Endothelial cell of hepatic sinusoid (primary cell): ENCODE results near the gene ZNF107.
"Not testable (repeated sequence)": the region's sequence is repeated elsewhere in the genome, so short reads cannot be mapped to it uniquely, and the experiment has no call there.

Experiments
- in situ Hi-C: cut with HindIII; loops from 2 replicates; pipeline ENCODE4 v1.10.0; 2017; ENCODE audit warnings: low sequenced_read_pairs

ZNF107 gene

DNA sequence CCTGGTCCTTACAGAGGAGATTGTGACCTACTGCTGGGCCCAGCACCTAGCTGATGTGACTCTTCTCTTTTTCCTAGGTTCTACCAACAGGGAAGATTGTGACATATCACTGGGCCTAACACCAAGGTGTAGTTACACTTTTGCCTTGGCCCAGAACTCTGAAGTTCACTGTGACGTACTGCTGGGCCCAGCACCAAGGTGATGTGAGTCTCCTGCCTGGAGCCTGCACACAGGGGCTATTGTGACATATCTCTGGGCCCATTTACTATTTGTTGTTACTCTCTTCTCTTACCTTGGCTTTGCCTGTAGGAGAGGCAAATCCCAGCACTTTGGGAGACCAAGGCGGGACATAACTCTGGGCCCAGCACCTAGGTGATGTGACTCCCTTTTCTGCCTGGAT lies 23.1 kb upstream of the ZNF107 start:
- in situ Hi-C loops: no loop called here

DNA sequence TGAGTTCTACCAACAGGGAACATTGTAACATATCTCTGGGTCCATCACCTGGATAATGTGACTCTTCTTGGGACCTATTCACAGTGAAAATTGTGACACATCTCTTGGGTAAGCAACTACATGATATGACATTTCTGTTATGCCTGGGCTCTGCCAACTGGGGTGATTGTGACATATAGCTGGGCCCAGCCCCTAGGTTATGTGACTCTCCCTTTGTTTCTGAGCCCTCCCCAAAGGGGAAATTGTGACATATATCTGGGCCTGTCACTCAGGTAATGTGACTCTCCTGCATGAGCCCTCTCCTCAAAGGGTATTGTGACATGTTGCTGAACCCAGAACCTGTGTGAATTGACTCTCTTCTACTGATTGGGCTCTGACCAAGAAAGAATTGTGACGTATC lies 22.4 kb upstream of the ZNF107 start:
- in situ Hi-C loops: no loop called here

DNA sequence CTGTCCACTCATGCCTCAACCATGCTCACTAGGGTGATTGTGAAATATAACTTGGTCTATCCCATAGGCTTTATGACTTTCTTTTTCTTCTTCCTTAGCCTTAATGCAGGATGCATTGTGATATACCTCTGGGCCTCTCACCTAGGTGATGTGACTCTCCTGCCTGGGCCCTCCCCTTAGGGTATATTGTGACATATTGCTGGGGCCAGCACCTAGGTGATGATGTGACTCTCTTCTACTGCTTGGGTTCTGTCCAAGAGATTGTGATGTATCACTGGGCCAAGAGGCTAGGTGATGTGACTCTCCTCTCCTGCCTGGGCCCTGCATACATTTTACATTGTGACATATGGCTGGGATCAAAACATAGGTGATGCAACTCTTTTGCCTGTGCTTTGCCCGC lies 14.7 kb upstream of the ZNF107 start:
- in situ Hi-C loops: no loop called here

DNA sequence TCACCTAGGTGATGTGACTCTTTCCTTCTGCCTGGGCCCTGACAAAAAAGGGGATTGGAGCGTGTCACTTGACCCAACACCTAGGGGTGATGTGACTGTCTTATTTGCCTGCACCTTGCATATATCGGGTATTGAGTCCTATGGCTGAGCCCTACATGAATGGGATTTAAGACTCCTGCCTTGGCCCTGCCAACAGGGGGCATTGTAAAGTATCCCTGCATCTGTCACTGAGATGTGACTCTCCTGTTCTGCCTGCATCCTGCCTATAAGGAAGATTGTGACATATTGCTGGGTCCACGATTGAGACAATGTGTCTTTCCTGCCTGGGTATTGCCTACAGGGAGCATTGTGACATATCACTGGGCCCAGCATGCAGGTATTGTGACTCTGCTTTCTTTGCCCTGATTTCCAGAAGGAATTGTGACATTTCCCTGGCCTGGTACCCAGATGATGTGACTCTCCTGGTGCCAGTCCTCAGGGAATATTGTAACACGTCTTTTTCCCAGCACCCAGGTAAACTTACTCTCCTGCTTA lies 14.2 kb upstream of the ZNF107 start:
- in situ Hi-C loops: no loop called here

- in situ Hi-C loops: no loop called here
Measured at GRCh38 chr7:64653721-64654401, 12.1 kb upstream of the ZNF107 start.

DNA sequence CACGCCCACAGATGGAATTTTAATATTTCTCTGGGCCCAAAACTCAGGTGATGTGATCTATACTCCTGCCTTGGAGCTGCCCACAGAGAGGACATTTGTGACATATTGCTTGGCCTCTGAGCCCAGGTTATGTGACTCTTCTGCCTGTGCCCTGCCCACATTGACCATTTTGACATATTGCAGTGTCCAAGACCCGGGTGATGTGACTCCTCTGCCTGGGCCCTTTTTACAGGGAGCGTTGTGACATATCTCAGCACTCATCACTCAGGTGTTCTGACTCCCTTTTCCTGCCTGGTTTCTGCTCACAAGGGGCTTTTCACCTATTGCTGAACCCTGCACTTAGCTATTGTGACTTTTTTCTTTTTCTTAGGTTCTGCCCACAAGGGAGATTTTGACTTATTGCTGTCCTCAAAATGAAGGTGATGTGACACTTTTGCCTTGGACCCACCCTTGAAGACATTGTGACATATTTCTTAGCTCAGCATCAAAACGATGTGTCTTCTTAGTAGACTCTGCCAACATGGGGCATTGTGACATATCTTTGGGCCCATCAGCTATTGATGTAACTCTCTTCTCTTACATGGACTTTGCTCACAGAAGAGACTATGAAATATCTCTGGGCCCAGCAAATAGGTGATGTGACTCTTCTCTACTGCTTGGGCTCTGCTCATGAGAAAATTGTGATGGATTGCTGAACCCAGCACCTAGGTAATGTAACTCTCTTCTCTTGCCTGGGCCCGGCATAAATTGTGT lies 11.0 kb upstream of the ZNF107 start:
- in situ Hi-C loops: no loop called here

DNA sequence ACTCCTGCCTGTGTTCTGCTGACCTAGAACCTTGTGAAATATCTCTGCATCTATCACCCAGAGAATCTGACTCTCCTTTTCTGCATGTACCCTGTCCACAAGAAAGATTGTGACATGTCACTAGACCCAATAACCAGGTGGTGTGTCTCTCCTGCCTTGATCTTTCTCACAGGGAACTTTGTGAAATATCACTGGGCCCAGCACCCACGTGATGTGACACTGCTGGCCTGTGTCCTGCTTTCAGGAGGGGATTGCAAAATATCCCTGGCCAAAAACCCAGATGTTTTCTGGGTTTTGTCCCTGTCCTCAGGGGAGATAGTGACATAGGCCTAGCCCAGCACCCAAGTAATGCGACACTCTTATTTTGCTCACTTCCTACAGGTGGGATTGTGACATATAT lies 10.1 kb upstream of the ZNF107 start:
- in situ Hi-C loops: no loop called here

- in situ Hi-C loops: no loop called here
Measured at GRCh38 chr7:64656489-64656888, 9.4 kb upstream of the ZNF107 start.

DNA sequence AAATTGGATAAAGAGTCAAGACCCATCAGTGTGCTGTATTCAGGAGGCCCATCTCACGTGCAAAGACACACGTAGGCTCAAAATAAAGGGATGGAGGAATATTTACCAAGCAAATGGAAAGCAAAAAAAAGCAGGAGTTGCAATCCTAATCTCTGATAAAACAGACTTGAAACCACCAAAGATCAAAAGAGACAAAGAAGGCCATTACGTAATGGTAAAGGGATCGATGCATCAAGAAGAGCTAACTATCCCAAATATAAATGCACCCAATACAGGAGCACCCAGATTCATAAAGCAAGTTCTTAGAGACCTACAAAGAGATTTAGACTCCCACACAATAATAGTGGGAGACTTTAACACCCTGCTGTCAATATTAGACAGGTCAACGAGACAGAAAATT lies 3.8 kb upstream of the ZNF107 start:
- in situ Hi-C loops: not testable (repeated sequence)

DNA sequence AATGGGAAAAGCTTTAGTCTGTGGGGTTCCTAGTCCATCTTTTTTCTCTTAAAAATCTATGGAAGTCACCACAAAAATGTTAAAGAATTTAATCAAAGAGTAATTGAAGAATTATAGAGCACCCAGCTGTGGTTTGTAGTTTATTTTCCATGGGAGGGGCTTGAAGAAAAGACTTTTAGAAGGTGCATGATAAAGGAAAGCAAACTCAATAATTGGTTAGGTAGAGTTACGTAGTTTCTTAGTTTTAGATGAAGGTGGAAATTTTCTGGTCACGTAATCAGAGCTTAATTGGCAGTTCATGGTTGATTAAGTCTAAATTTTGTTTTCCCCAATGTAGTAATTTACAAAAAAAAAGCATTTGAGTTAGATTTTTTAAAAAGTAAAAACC lies 724 bp downstream of the ZNF107 start:
- in situ Hi-C loops: no loop called here

DNA sequence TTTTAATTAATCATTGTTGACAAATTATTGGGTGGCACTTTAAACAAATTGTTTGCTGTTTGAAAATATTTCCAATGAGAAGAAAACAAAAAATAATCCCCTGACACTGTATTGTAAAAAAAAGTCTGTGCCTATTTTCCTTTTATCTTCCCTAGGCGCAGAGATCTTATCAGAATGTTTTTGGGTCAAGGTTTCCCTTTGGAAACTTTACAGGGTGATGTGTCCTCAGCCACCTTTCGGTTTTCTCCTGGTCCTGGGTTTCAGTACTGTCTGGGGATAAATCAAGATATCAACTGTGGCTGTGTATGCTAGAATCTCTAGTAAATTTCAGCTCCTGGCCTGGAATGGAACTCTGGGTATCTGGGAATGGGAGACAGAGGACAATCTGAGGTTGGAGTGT lies 1.4 kb downstream of the ZNF107 start:
- in situ Hi-C loops: no loop called here

- in situ Hi-C loops: no loop called here
Measured at GRCh38 chr7:64672414-64672813, 6.5 kb downstream of the ZNF107 start.

DNA sequence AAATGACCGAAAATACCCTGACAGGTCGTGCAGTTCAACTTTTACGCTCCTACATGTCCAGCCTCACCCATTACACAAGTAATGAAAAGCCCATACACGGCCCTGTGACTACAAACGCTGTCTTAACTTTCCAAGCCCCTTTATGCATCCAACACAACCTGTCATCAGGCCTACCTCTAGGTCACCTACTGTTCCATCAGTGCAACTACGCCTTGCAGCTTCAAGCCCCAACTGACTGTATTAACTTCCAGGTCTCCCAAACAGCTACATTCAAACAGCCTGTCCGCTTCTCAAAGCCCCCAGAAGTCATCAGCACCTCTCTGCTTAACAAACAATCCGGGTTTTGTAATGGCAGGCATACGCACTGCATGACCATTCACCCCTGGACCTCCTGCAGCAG lies 19.2 kb downstream of the ZNF107 start:
- in situ Hi-C loops: no loop called here

DNA sequence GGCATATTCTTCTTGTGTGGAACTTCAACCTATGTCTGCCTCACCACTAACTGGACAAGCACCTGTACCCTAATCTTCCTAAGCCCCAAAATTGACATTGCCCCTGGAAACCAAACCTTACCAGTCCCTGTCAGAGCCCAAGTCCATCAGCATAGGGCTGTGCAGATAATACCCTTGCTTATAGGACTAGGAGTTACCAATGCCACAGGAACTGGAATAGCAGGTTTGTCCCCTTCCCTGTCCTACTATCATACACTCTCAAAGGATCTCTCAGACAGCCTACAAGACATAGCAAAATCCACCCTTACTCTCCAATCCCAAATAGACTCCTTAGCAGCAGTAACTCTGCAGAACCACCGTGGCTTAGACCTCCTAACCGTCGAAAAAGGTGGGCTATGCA lies 19.8 kb downstream of the ZNF107 start:
- in situ Hi-C loops: no loop called here

DNA sequence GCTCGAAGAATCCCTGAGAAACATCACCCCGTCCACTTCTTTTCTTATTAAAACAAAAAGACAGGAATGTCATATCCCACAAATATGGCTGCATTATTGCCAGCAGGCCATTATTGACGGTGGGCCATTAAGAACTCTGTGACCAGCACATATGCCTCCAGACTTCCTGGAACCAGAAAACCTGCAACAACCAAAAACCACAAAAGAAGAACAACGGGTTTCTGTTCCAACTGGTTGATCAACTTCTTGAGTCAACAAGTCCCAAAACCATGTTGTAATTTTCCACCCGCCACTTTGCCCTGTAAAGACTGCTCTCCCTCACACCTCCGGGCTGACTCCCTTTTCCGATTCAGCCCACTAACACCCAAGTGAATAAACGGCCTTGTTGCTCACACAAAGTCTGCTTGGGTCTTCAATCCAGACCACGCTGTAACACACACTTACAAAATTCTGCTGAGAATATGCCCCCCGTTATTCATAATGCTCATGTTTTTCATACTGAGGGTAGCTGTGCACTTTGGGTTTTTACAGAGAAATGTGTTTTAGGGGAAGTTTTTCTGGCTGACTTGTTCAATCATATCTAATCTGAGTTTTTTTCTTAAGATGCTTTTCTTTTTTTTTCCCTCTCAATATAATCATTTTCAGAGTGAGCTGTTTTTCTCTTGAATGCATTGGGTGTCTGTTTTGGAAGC lies 20.7 kb downstream of the ZNF107 start:
- in situ Hi-C loops: no loop called here

DNA sequence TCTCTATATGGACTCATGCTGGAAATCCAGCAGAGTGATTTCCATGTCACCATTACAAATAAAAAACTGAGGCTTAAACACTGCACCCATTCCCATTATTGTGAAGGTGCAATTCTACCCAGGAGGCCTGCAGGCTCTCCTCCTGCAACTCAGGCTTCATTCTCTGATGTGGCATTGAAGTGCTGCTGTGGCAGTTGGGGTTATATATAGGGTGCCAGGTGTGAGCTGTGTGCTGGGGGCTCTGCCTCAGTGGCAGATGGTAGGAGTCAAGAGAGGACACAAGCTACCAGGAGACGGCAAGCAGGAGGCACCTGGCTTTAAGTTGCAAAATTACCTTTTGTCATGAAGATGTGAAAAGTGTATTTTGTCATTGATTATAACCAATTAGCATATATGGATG lies 21.3 kb downstream of the ZNF107 start:
- in situ Hi-C loops: no loop called here

- in situ Hi-C loops: no loop called here
Measured at GRCh38 chr7:64688988-64689387, 23.1 kb downstream of the ZNF107 start.

DNA sequence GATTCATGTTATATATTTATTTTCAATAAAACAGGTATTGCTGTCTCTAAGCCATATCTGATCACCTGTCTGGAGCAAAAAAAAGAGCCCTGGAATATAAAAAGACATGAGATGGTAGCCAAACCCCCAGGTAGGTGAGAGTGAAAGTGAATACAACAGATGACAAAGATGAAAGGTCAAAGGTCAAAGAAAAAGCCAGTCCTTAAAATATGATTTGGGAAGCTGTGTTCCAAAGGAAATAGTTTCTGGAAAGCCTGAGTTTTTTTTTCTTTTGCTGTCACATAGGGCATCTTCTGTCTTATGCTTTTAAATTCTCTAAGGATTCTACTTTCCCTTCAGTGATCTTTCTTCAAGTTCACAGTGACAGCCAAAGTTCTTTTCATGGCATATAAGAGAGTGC lies 25.9 kb downstream of the ZNF107 start:
- in situ Hi-C loops: no loop called here

GRCh38 chr7:64697863-64698262 lies 31.9 kb downstream of the ZNF107 start:
- in situ Hi-C loops: not testable (repeated sequence)

DNA sequence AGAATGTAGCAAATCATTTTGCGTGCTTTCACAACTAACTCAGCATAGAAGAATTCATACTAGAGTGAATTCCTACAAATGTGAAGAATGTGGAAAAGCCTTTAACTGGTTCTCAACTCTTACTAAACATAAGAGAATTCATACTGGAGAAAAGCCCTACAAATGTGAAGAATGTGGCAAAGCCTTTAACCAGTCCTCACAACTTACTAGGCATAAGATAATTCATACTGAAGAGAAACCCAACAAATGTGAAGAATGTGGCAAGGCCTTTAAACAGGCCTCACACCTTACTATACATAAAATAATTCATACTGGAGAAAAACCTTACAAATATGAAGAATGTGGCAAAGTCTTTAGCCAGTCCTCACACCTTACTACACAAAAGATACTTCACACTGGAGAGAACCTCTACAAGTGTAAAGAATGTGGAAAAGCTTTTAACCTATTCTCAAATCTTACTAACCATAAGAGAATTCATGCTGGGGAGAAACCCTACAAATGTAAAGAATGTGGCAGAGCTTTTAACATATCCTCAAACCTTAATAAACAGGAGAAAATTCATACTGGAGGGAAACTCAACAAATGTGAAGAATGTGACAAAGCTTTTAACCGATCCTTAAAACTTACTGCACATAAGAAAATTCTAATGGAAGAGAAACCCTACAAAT lies 40.8 kb downstream of the ZNF107 start:
- in situ Hi-C loops: no loop called here

DNA sequence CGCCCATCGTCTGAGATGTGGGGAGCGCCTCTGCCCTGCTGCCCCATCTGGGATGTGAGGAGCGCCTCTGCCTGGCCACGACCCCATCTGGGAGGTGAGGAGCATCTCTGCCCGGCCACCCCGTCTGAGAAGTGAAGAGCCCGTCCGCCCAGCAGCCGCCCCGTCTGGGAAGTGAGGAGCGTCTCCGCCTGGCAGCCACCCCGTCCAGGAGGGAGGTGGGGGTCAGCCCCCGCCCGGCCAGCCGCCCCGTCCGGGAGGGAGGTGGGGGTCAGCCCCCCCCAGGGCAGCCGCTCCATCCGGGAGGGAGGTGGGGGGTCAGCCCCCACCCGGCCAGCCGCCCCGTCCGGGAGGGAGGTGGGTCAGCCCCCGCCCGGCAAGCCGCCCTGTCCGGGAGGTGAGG lies 52.0 kb downstream of the ZNF107 start:
- in situ Hi-C loops: not testable (repeated sequence)
